Measurements from ENCODE around the gene POFUT2.

GRCh38 chr21:45235488-45235887, 52.2 kb downstream of the POFUT2 start:
- TF ChIP-seq, protein P1, sequence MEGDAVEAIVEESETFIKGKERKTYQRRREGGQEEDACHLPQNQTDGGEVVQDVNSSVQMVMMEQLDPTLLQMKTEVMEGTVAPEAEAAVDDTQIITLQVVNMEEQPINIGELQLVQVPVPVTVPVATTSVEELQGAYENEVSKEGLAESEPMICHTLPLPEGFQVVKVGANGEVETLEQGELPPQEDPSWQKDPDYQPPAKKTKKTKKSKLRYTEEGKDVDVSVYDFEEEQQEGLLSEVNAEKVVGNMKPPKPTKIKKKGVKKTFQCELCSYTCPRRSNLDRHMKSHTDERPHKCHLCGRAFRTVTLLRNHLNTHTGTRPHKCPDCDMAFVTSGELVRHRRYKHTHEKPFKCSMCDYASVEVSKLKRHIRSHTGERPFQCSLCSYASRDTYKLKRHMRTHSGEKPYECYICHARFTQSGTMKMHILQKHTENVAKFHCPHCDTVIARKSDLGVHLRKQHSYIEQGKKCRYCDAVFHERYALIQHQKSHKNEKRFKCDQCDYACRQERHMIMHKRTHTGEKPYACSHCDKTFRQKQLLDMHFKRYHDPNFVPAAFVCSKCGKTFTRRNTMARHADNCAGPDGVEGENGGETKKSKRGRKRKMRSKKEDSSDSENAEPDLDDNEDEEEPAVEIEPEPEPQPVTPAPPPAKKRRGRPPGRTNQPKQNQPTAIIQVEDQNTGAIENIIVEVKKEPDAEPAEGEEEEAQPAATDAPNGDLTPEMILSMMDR (IDR thresholded peaks at IDR 0.05; ENCODE audit: insufficient read depth, low read length), result no peak
- TF ChIP-seq GABPA (IDR thresholded peaks at IDR 0.05; ENCODE audit: low read depth) (no peak), POLR2AphosphoS5 (IDR thresholded peaks at IDR 0.05; ENCODE audit: low read depth) (no peak), SPI1 (IDR thresholded peaks at IDR 0.05; ENCODE audit: borderline replicate concordance, low read depth) (no peak)
- TF ChIP-seq, protein P2, sequence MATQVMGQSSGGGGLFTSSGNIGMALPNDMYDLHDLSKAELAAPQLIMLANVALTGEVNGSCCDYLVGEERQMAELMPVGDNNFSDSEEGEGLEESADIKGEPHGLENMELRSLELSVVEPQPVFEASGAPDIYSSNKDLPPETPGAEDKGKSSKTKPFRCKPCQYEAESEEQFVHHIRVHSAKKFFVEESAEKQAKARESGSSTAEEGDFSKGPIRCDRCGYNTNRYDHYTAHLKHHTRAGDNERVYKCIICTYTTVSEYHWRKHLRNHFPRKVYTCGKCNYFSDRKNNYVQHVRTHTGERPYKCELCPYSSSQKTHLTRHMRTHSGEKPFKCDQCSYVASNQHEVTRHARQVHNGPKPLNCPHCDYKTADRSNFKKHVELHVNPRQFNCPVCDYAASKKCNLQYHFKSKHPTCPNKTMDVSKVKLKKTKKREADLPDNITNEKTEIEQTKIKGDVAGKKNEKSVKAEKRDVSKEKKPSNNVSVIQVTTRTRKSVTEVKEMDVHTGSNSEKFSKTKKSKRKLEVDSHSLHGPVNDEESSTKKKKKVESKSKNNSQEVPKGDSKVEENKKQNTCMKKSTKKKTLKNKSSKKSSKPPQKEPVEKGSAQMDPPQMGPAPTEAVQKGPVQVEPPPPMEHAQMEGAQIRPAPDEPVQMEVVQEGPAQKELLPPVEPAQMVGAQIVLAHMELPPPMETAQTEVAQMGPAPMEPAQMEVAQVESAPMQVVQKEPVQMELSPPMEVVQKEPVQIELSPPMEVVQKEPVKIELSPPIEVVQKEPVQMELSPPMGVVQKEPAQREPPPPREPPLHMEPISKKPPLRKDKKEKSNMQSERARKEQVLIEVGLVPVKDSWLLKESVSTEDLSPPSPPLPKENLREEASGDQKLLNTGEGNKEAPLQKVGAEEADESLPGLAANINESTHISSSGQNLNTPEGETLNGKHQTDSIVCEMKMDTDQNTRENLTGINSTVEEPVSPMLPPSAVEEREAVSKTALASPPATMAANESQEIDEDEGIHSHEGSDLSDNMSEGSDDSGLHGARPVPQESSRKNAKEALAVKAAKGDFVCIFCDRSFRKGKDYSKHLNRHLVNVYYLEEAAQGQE (IDR thresholded peaks at IDR 0.05; ENCODE audit: insufficient replicate concordance, low read depth), result no peak
